Coronary artery (tissue), 2 donors: Measurements from ENCODE around the gene CUX1.
"Not testable (repeated sequence)": the region's sequence is repeated elsewhere in the genome, so short reads cannot be mapped to it uniquely, and the experiment has no call there.

Source experiments
- DNase-seq: peaks from one replicate; pipeline ENCODE4 v3.0.0-alpha.2; 2017; ENCODE audit warnings: low spot score
- H3K27ac ChIP-seq, 2 donors: fragments of 200-600 bp; sonication (generic); one replicate each; pipeline ENCODE4 v1.5.1; 2016 to 2019
- H3K4me3 ChIP-seq: fragments of 200-600 bp; sonication (generic); 2 replicates; pipeline ENCODE4 v1.5.1; 2016; ENCODE audit warnings: mild to moderate bottlenecking, moderate library complexity
- CTCF ChIP-seq: fragments of 200-600 bp; sonication (generic); IDR thresholded peaks from one replicate; pipeline ENCODE4 v1.5.1; 2019; ENCODE audit warnings: antibody characterized with exemption

The CUX1 gene

GRCh38 chr7:101882595-101883564 is 65.5 kb downstream of the CUX1 start:
- no peak for TF ChIP-seq CTCF
- Histone ChIP-seq H3K4me3 (peak overlapping the region; percentile 20), H3K27ac (peak overlapping the region; percentile 79 to 89)
- peak; percentile 97 for DNase-seq

GRCh38 chr7:101884671-101885596 is 67.5 kb downstream of the CUX1 start:
- H3K4me3 ChIP-seq: no peak overlapping the region
- TF ChIP-seq CTCF: no peak
- H3K27ac ChIP-seq: peak overlapping the region; percentile 79 to 80
- DNase-seq: no peak

GRCh38 chr7:101885597-101885955 is 68.2 kb downstream of the CUX1 start:
- DNase-seq: no peak
- no peak overlapping the region for H3K4me3 ChIP-seq
- H3K27ac ChIP-seq: peak overlapping the region; percentile 79 to 80

GRCh38 chr7:101887352-101887751 is 69.9 kb downstream of the CUX1 start:
- DNase-seq, H3K27ac ChIP-seq, H3K4me3 ChIP-seq: not testable (repeated sequence)

More at GRCh38 chr7:101885597-101885955, 68.2 kb downstream of the CUX1 start:
- no peak for TF ChIP-seq CTCF

- DNase-seq, H3K4me3 ChIP-seq, H3K27ac ChIP-seq: not testable (repeated sequence)
These were observed 71.1 kb downstream of the CUX1 start for GRCh38 chr7:101888564-101888963.

GRCh38 chr7:101890749-101891523 is 73.5 kb downstream of the CUX1 start:
- no peak overlapping the region for H3K27ac ChIP-seq

More at GRCh38 chr7:101890749-101891523, 73.5 kb downstream of the CUX1 start:
- no peak overlapping the region for H3K4me3 ChIP-seq
- no peak for TF ChIP-seq CTCF
- DNase-seq: no peak
